NCI-H2107 treated with DMSO at 0.1 percent for 48 hours (cell line): ENCODE data around the gene PPP1R1B.

Source experiments
- DNase-seq: peaks from one replicate; lab custom pipeline; 2025; ENCODE audit not compliant: unreplicated experiment; lab: John Stamatoyannopoulos, UW

Gene PPP1R1B

GRCh38 chr17:39631403-39631802 lies 4.7 kb downstream of the PPP1R1B start:
- DNase-seq, result no peak

- DNase-seq, result peak; percentile 53
These were observed 5.6 kb downstream of the PPP1R1B start for GRCh38 chr17:39632153-39632941.

- no peak for DNase-seq
These were observed 6.9 kb downstream of the PPP1R1B start for GRCh38 chr17:39633570-39634183.

- DNase-seq, result peak; percentile 26
These were observed 7.7 kb downstream of the PPP1R1B start for GRCh38 chr17:39634384-39634871.

GRCh38 chr17:39635614-39636176 lies 8.9 kb downstream of the PPP1R1B start:
- DNase-seq, result no peak

GRCh38 chr17:39636587-39636926 lies 9.8 kb downstream of the PPP1R1B start:
- DNase-seq, result no peak

- peak; percentile 21 for DNase-seq
These were observed 10.4 kb downstream of the PPP1R1B start, which contains the start of gene STARD3 for GRCh38 chr17:39636927-39637736. STARD3 (plus strand) TSS chr17:39637144; CDS start chr17:39653532, 16,388 bp downstream.

- DNase-seq, result no peak
These were observed 11.6 kb downstream of the PPP1R1B start for GRCh38 chr17:39638317-39638716.

- no peak for DNase-seq
These were observed 12.3 kb downstream of the PPP1R1B start for GRCh38 chr17:39639043-39639442.

GRCh38 chr17:39639566-39640458 lies 13.1 kb downstream of the PPP1R1B start:
- no peak for DNase-seq

- no peak for DNase-seq
These were observed 13.9 kb downstream of the PPP1R1B start for GRCh38 chr17:39640591-39641031.

GRCh38 chr17:39641097-39641496 lies 14.3 kb downstream of the PPP1R1B start:
- no peak for DNase-seq

GRCh38 chr17:39641883-39642282 lies 15.1 kb downstream of the PPP1R1B start:
- no peak for DNase-seq

GRCh38 chr17:39642291-39643074 lies 15.7 kb downstream of the PPP1R1B start:
- DNase-seq, result no peak

GRCh38 chr17:39643271-39643670 lies 16.5 kb downstream of the PPP1R1B start:
- no peak for DNase-seq

- no peak for DNase-seq
These were observed 20.5 kb downstream of the PPP1R1B start for GRCh38 chr17:39647256-39647655.

GRCh38 chr17:39648616-39649366 lies 22.0 kb downstream of the PPP1R1B start:
- no peak for DNase-seq

- DNase-seq, result no peak
These were observed 23.4 kb downstream of the PPP1R1B start for GRCh38 chr17:39650121-39650579.
